HG02884 (cell line): ENCODE results near the gene SH3PXD2B.
"Not testable (repeated sequence)": the region's sequence is repeated elsewhere in the genome, so short reads cannot be mapped to it uniquely, and the experiment has no call there.

ENCODE experiments used
- ATAC-seq: cut with Tn5 transposase; IDR thresholded peaks from one replicate; pipeline ENCODE4 v1.9.1; 2021; ENCODE audit warnings: mild to moderate bottlenecking, moderate library complexity; ENCODE audit not compliant: unreplicated experiment

Gene SH3PXD2B

DNA sequence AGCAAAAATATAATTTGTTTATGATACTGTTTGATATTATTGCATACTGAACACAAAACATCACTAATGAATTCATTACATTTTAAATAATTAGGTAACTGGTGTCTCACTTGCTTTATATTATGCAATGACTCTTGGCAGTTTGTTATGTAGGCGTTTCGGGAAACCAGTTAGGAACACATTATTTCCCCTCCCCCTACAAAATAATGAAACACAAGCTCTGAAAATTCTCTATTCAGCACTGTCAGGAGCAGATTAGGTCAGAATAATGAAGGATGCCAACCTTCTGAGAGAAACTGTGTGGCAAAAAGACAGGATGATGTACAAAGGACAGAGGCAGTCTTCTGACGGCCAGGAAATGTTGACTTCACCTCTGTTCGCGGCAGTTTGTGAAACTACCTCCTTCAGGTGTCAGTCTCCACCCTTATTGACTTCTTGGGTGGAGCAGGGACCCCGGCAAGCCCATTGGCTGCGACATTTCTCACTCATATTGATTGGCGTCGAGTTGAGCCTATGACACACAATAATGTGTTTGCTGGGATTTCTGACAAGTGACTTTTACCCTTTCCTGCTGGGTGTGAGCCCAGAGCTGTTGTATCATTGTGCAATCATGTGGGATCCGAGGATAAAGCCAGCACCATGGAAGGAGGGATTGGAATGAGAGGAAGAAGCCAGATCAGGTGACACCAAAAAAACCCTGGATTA lies 33.9 kb downstream of the SH3PXD2B start:
- ATAC-seq, result no peak

DNA sequence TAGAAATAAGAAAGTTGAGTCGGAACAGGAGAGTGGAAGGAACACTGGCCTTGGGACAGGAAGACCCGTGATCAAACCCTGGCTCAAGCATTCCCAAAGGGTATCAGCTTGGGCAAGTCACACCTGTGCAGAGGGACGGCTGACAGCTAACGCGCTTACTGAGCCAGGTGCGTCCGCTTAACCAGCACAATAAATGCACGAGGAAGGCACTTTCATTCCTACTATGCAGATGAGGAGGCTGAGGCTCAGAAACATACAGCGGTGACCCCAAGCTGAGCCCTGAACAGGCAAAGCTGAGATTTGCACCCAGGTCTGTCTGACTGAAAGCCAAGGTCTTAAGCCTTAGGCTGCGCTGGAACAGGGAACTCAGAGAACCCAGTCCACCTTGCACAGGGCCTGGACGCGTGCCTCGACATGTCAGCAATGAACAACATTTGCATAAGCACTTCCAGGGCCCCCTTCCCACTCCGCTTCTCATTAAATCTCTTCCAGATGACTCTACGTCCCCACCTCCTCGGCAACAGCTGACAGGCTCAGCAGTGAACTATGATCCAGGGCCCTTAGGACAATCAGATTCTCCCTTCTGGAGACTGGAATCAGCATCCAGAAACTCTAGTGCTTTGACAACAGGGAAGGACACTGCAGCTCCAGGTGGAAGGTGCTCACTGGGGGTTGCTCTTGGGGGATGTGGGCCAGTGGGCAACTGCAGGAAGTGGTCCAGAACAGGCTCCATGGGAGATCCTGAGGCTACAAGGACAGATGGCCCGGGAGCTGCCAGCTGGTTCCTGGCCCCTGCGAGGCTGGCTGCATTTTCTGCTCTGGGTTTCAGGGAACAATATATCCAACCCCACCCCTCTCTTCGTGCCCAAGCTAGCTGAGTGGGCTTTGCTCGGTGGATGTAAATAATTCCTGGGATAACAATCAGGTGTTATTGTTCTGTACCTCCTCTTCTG lies 35.2 kb downstream of the SH3PXD2B start:
- no peak for ATAC-seq

DNA sequence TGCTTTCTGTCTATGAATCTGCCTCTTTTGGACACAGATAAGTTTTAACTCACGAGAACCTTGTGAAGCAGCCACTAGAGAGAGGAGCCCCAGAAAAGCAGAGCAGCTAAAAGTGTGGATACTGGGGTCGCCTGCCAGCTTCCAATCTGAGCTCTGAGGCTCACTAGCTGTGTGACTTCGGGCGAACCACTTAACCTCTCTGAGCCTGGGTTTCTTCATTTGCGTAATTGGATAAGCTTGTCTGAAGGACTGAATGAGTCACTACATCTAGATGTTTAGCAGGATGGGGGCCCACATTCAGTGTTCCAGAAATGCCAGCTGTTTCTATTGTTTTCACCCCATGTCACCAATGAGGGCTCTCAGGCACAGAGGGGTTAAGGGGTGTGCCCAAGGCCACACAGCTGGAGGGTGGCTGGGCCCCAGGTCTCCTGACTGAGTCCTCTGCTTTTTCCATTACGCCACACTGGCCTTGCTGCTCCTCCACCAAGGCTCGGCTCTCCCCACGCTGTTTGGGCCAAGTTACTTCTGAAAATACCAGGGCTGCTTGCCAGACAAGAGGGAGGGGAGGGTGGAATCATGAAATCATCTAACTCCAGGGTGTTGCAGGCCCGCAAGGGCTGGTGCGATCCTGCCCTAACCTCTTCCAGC lies 36.2 kb downstream of the SH3PXD2B start:
- no peak for ATAC-seq

DNA sequence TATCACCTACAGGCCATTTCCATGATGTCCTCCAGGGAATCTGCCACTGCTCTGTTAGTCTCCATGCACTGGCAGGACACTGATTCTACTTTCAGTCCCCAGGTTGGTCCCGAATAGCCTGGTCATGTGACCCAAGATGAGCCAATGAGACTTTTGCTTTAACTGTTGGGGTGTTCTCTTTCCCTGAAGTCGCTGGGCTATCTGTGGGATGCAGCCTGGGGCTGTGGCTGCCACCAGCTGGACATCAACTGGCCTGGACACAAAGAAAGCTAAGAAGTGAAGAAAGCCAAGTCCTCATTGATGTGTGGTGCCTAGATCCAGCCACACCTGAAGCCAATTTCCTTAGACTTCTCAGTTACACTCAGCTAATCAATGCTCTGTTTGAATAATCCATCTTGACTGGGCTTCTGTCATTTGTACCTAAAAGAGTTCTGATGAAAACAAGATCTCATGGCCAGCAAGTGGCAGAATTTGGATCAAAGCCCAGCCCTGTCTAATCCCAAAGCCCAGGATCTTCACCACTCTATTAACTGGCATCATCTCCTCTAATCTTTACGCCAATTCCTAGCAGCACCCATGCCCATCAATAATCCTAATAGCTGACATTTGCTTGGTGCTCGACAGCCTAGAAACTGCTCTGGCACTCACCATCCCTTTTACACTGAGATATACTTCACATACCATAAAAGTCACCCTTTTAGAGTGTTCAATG lies 37.0 kb downstream of the SH3PXD2B start:
- no peak for ATAC-seq

DNA sequence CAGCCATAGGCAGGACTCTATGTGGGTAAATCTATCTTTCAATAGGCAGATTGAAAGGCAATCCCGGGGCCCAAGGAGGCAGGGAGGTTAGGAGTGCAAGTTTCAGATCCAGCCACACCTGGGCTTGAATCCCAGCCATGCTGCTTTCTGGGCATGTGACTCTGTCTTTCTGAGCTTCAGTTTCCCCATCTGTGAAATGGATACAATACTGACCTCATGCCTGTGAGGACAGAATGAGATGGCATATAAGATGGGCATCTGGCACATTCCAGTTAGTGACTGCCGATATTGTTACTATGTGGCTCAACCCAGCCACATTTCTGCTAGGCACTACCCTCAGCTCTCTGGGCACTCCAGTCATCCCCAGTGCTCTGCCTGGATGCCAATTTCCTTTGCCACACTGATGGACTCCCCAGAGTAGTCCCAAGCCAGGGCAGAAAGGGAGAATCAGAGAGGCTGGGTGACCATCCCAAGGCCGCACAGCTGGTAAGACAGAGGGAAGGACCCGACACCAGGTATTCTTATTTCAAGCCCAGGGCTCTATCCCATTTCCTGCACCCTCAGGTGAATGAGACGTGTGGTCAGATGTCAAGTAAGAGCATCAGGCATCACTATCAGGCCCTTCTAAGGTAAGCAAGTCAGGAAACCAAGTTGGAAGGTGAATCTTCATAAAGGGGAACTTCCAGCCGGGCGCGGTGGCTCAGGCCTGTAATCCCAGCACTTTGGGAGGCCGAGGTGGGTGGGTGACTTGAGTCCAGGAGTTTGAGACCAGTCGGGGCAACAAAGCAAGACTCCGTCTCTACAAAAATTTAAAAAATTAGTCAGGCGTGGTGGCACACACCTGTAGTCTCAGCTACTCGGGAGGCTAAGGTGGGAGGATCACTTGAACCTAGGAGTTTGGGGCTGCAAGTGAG lies 38.7 kb downstream of the SH3PXD2B start:
- no peak for ATAC-seq

DNA sequence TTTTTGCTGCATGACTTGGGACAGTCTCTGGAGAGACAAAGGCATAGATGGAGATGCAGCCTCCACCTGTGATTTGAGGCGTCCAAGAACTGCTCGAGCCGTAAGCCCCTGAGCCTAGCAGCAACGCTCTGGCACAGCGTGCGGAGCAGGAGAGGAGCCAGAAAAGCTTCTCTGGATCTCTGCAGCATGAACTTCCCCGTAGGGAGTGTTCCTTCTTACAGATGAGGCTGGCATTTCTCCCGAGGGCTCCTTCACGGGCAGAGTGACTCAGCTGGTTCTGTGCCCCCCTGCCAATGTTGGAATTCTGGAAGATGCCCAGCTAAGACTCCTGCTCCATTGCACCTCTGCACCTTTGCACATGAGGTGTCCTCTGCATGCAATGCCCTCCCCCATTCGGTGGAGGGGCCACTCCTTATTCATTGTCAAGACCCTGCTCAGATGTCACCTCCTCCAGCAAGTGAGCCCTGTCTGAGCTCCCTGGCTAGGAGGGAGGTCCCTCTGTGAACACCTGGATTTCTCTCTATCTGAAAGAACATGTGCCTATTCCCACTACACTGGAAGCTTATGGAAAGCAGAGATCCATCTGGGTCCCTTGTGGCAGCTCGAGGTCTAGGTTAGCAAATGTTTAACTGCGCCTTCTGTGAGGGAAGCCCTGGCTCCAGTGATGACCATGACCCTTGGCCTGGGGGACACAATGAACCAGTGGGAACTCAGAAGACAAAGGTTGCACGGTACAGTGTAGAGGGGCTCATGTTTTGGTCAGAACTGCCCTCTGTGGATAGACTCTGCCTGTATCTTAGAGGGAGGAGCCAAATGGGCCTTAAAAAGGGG lies 39.6 kb downstream of the SH3PXD2B start:
- no peak for ATAC-seq

DNA sequence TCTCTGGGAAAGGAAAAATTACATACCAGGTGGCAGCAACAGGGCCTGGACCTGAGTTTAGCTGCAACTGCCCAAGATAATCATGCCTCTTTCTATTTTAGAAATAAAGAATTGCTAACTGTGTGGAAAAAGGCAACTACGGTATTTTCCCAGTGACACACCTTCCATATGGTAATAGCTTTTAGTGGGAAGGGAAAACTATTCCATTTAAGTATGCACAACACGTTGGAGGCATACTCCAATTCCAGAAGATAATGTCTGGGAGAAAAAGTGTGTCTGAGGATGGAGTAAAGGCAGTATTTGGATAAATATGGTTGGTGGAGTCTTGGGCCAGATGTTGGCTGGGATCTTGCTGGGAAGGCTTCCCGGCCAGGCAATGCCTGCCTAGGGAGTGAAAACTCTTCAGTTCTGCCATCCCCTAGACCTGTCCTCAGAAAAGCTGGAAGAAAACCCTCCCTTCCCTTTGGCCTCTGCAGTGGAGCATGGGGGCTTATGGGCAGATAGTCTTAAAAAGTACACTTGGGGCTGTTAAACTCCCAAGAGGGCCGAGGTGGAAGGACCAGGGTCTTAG lies 40.6 kb downstream of the SH3PXD2B start:
- ATAC-seq, result no peak

DNA sequence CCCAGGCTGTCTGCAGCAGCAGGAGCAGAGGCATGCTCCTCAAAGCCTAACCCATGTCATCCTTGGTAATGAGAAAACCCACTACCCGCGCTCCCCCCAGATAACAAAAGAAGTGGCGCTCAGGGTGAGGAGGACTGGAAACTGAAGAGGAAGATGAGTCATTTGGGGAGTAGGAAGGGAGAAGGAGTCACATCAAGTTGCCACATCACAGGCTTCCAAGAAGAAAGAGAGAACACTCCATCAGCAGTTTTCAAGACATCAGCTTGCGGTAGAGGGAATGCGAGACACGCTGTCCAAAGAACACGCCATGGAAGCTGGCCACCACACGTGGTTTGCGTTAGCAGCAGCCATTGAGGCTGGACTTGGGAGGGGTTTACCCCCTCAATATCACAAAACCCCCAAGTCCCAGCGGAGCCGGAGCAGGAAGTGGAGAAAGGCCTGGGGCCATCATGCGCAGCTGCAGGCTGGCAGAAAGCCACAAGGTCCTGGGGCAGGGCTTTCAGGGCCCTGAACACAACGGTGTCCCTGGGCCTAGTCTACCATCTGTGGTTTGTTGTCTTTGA lies 41.5 kb downstream of the SH3PXD2B start:
- ATAC-seq, result no peak

DNA sequence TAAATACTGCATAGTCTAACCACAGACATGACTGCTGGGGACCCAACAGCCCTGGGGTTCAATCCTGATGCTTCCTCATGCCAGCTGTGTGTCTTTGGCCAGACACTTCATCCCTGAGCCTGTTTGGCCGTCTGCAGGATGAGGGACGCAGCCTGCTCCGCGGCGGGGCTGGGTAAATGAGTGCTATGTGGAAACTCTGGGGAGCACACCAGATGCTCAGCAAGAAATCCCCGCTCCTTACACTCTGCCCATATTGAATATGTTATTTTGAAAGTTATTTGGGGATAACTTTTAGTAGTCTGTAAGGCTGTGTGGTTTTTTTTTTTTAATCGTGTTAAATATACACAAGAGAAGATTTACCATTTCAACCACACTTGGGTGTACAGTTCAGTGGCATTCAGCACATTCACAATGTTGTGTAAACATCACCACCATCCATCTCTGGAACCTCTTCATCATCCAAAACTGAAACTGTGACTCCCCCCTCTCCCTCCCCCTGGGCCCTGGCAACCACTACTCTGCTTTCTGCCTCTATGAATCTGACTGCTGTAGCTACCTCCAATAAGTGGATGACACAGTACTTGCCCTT lies 42.7 kb downstream of the SH3PXD2B start:
- no peak for ATAC-seq

DNA sequence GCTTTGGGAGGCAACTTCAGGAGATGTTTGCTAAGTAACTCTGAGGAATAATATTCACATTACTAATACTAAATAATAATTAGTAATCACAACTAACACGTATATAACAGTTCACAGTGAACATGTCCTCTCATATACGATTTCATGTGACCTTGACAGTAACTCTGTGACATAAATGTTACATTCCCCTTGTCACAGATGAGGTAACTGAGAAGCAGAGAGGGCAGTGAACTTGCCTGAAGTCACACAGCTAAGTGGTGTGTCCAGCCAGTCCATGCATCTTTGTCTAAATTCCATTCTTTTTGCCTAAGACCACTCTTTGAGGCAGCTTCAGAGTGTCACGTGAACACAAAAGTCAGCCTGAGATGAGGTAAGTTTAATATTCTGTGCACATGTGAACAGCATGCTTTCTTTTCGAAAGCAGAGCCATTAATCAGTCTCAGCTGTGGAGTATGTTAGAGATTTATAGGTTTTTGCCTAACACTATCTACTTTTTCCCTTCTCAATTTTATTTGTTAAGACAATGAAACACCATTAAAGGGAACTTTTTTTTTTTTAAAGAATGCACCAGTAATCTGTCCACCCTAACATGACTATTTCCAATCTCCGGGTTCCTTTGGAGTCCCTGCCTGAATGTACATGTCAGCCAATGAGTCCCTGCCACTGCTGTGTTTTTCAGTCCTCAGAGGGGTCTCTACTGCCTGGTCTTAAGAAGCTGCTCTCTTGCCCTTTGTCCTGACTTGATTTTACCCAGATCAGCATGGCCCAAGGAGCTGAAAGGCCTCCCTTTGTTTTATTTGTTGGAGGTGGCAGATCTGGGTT lies 43.5 kb downstream of the SH3PXD2B start:
- no peak for ATAC-seq

DNA sequence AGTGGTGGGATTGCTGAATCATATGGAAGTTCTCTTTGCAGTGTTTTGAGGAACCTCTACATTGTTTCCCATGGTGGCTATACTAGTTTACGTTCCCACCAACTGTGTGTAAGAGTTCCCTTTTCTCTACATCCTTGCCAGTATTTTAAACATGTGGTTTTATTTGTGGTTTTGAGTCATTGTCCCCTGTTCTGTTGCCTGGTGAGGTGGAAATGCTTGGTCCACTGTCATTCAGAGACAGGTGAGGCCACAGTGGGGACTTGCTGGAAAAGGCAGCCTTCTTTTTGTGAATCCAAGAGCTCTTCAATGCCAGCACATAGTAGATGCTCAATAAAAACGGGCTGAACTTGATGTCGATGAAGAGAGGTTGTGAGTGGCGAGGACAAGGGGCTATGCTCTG lies 44.2 kb downstream of the SH3PXD2B start:
- ATAC-seq, result no peak

DNA sequence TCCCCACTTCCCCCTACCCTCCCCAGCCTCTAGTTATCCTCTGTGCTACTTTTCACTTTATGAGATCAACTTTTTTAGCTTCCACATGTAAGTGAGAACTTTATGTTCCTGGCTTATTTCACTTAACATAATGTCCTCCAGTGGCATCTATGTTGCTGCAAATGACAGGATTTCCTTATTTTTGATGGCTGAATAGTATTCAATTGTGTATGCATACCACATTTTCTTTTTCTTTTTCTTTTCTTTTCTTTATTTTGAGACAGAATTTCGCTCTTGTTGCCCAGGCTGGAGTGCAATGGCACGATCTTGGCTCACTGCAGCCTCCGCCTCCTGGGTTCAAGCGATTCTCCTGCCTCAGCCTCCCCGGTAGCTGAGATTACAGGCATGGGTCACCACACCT lies 44.8 kb downstream of the SH3PXD2B start:
- not testable (repeated sequence) for ATAC-seq

DNA sequence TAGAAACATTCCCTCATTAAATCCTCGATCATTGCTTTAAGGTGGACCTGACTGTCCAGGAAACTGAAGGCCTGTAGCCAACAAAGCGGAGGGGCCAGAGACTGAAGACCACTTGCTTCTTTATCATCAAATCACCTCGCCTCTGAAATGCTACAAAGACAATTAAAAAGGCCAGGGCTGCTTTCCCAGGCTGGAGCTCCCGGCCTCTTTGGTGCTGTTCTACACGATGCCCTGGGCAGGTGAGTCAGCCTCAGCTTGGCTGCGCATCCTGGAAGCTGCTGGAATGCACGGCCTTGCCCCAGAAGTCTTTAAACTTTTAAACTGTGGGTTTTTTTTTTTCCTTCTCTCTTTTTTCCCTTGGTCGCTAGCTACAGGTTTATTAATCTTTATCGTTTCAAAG lies 46.5 kb downstream of the SH3PXD2B start:
- ATAC-seq, result no peak

DNA sequence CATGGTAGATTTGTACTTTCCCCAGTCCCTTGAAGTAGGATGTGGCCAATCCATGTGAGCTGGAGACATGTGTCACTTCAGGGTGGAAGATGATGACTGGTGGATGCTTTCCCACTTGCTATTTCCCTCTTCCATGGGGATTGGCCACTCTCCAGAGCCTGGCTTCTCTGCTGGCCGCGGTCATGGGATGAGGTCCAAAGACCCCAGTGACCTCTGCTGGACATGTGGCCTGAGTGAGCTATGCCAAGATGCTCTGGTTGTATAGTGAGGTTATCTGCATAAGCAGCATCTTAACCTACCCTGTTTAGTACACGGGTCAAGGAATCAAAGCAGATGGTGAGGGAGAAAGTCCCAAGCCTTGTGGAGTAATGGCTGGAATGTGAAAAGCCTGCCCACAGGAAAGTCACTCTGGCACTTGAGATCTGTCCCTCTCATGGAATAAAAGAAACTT lies 47.1 kb downstream of the SH3PXD2B start:
- ATAC-seq, result no peak

DNA sequence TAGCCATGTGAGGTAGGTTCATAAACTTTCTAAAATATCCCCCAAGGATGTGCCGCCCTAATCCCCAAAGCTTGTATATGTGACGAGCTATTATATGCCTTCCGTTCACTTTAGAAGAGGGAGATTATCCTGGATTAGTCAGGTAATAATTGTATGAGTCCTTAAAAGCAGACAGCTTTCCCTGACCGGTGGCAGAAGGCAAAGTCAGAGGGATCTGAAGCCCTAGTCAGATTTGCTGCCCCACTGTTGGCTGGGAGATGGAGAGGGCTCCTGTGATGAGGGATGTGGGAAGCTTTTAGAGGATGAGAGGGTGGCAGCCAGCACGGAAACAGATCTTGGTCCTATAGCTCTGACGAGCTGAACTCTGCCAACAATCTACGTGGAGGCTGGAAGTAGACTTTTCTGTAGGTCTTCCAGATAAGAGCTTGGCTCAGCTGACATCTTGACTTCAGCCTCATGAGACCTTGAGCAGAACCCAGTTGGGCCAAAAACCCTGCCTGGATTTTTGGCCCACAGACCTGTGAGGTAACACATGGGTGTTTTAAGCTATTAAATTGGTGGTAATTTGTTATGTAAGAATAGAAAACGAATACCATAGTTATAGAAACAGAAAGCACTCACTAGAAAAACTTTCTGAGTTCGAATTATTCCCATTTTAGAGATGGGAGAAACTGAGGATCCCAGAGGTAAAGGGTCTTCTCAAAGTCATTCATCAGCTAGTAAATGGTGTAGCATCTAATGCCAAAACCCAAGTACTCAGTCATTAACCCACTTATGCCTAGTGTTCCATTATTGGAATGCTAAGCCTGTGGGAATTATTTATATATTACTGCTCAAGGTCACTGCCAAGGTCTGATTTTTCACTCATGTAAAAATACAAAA lies 48.9 kb downstream of the SH3PXD2B start:
- no peak for ATAC-seq

DNA sequence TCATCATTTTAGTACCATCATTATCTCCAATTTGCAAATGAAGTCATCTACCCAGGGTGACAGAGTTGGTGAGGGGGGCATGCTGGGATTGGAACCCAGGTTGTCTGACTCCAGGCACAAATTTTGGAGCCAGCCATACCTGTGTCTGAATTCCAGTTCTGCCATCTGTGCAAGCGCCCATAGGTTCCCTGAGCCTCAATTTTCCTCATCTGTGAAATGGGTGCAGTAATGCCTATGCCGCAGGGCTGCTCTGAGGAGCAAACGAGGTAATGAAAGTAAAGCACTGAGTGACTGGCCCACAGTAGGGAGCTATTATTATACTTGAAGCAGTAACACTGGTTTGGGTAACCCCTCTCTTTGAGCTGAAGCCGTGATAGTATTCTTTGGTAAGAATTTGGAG lies 49.6 kb downstream of the SH3PXD2B start:
- ATAC-seq, result no peak
